ENCODE results near the gene CHCHD4.

DNA sequence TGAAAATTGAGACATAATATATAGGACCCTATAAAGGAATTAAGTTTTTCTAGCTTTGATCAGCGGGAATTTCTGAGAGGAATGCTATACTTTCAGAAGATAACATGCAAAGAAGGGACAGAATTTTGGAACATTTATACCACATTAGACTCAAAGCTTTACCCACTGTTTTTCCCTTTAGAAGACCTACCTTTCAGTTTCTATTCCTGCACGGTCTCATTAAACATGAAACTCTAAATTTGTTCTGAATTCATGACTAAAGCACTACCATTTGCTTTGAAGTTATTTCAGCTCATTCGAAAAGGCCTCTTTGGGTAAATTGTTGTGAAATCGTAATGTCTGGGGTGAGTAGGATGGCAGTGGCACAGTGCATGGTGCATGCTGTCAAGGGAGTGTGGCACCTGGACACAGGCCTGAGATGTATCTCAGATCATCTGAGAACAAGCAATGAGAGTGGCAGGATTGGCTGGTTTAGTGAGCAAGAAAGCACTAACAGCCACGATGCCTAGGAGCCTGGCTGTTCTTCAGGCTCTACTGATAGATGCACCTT lies 42.5 kb downstream of the CHCHD4 start:
- TF ChIP-seq EZH2 (IDR thresholded peaks at IDR 0.05) (no peak), POLR2AphosphoS5 (IDR thresholded peaks at IDR 0.05; ENCODE audit: borderline replicate concordance, low read depth, low read length) (no peak), FOXP2 (optimal IDR thresholded peaks at IDR 0.05; ENCODE audit: control extremely low read depth, extremely low read length, insufficient read depth) (no peak)
